Epidermal melanocyte (primary cell): ENCODE data around the gene CNTN1.
"Not testable (repeated sequence)": the region's sequence is repeated elsewhere in the genome, so short reads cannot be mapped to it uniquely, and the experiment has no call there.

ENCODE experiments used
- DNase-seq: peaks from one replicate; pipeline ENCODE4 v3.0.0; 2011; ENCODE audit warnings: low spot score; ENCODE audit not compliant: insufficient read length

The CNTN1 gene

GRCh38 chr12:40697566-40698259 lies 5.5 kb downstream of the CNTN1 start:
- no peak for DNase-seq

- no peak for DNase-seq
Measured at GRCh38 chr12:40701756-40702155, 9.5 kb downstream of the CNTN1 start.

GRCh38 chr12:40711121-40711520 lies 18.9 kb downstream of the CNTN1 start:
- no peak for DNase-seq

GRCh38 chr12:40714636-40715035 lies 22.4 kb downstream of the CNTN1 start:
- DNase-seq = no peak

GRCh38 chr12:40716037-40716436 lies 23.8 kb downstream of the CNTN1 start:
- no peak for DNase-seq

GRCh38 chr12:40717576-40717975 lies 25.3 kb downstream of the CNTN1 start:
- no peak for DNase-seq

GRCh38 chr12:40718878-40719372 lies 26.7 kb downstream of the CNTN1 start:
- no peak for DNase-seq

- no peak for DNase-seq
Measured at GRCh38 chr12:40723001-40723400, 30.8 kb downstream of the CNTN1 start.

- no peak for DNase-seq
Measured at GRCh38 chr12:40726366-40726765, 34.1 kb downstream of the CNTN1 start.

- DNase-seq = no peak
Measured at GRCh38 chr12:40727774-40728483, 35.7 kb downstream of the CNTN1 start.

GRCh38 chr12:40730281-40730680 lies 38.0 kb downstream of the CNTN1 start:
- DNase-seq = no peak

- no peak for DNase-seq
Measured at GRCh38 chr12:40733871-40734270, 41.6 kb downstream of the CNTN1 start.

GRCh38 chr12:40734276-40734675 lies 42.0 kb downstream of the CNTN1 start:
- no peak for DNase-seq

GRCh38 chr12:40735551-40736230 lies 43.5 kb downstream of the CNTN1 start:
- no peak for DNase-seq

- DNase-seq = not testable (repeated sequence)
Measured at GRCh38 chr12:40737416-40737815, 45.2 kb downstream of the CNTN1 start.

GRCh38 chr12:40738856-40739255 lies 46.6 kb downstream of the CNTN1 start:
- DNase-seq = no peak

- no peak for DNase-seq
Measured at GRCh38 chr12:40742041-40742440, 49.8 kb downstream of the CNTN1 start.

GRCh38 chr12:40745386-40745785 lies 53.1 kb downstream of the CNTN1 start:
- no peak for DNase-seq

- DNase-seq = no peak
Measured at GRCh38 chr12:40749863-40750262, 57.6 kb downstream of the CNTN1 start.

GRCh38 chr12:40752011-40752410 lies 59.8 kb downstream of the CNTN1 start:
- DNase-seq = peak; percentile 58

GRCh38 chr12:40760821-40761220 lies 68.6 kb downstream of the CNTN1 start:
- no peak for DNase-seq

- DNase-seq = no peak
Measured at GRCh38 chr12:40762072-40762471, 69.8 kb downstream of the CNTN1 start.
